ENCODE measurements around the gene REEP3.

Gene REEP3

GRCh38 chr10:63673246-63673645 is 152.0 kb downstream of the REEP3 start:
- Histone ChIP-seq H3K9me3 (ENCODE audit: control insufficient read depth, insufficient read depth, low read length) (no peaks in the 10 kb centered on the region), H3K4me1 (ENCODE audit: insufficient read depth, low read length) (peaks cover 30% of the 10 kb centered on the region), H3K9ac (ENCODE audit: low read depth, low read length) (no peak overlapping the region), H3K36me3 (ENCODE audit: insufficient read depth, low read length) (no peaks in the 10 kb centered on the region)

DNA sequence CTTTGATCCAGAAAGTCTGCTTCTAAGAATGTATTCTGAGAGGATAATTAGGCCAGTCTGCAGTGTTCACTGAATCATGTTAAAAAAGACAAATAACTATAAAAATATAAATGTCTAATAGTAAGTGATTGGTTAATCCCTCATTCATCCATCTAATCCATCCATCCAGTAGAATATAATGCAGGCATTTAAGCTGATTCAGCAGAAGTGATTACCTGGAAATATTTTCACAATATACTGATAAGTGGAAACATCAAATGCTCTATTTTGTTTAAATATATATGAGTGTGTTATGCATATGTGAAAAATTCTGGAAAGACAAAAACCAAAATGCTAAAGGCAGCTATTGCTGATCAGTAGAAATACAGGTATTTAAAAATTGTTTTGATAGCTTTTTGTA is 152.6 kb downstream of the REEP3 start:
- Histone ChIP-seq H3K9ac (ENCODE audit: low read depth, low read length) (no peak overlapping the region), H3K9me3 (ENCODE audit: control insufficient read depth, insufficient read depth, low read length) (no peaks in the 10 kb centered on the region), H3K4me1 (ENCODE audit: insufficient read depth, low read length) (peaks cover 30% of the 10 kb centered on the region), H3K36me3 (ENCODE audit: insufficient read depth, low read length) (no peaks in the 10 kb centered on the region)
